Muscle of leg (tissue), 11 donors: ENCODE results near the gene NIM1K. TPM values are rescaled to one million over a fixed set of nuclear protein-coding genes. Genes with fewer than 3 reads are reported as not detected.
A peak's percentile ranks its signal among the peaks of the same experiment; 100 is the strongest.
"Not testable (repeated sequence)": the region's sequence is repeated elsewhere in the genome, so short reads cannot be mapped to it uniquely, and the experiment has no call there.

Experiments
- DNase-seq: peaks from one replicate; pipeline ENCODE4 v3.0.0; 2013
- H3K27ac ChIP-seq: one replicate; pipeline ENCODE4 v1.5.1; 2013; ENCODE audit warnings: mild to moderate bottlenecking, low read length, control low read depth
- H3K27me3 ChIP-seq: one replicate; pipeline ENCODE4 v1.6.1; 2013; ENCODE audit warnings: low read length; ENCODE audit not compliant: control insufficient read depth, insufficient read depth
- H3K36me3 ChIP-seq: one replicate; pipeline ENCODE4 v1.6.1; 2013; ENCODE audit warnings: low read length; ENCODE audit not compliant: control insufficient read depth, insufficient read depth
- H3K4me1 ChIP-seq: one replicate; pipeline ENCODE4 v1.6.1; 2013; ENCODE audit warnings: low read length; ENCODE audit not compliant: control insufficient read depth, insufficient read depth
- H3K4me3 ChIP-seq: one replicate; pipeline ENCODE4 v1.5.1; 2013; ENCODE audit warnings: low read length, control low read depth
- H3K9me3 ChIP-seq: replicated peaks from 2 replicates; pipeline ENCODE4 v1.6.1; 2013; ENCODE audit warnings: low read depth, low read length; ENCODE audit not compliant: control insufficient read depth
- WGBS: methylation state at CpG from one replicate; pipeline ENCODE4 v1.1.5; 2013; ENCODE audit warnings: missing lambda C conversion rate; ENCODE audit not compliant: insufficient coverage; 5-methylcytosine and 5-hydroxymethylcytosine counted together
- polyA plus RNA-seq, 8 donors: library from polyadenylated mRNA; unstranded; fragments of 120-200 nt; gene quantifications; one replicate each; pipeline versions ENCODE4 v1.2.1 to v1.2.3, GENCODE V29; 2013; ENCODE audit warnings: inconsistent platforms in 1 of 8, low replicate concordance in 1 of 8; ENCODE audit not compliant: insufficient read length in 8 of 8, insufficient read depth in 1 of 8
- total RNA-seq: library from RNA; stranded (reverse); fragments of 120-200 nt; gene quantifications from one replicate; pipeline ENCODE4 v1.2.4, GENCODE V29; 2013

NIM1K gene
- total and polyA plus RNA-seq, 9 donors, result 0.17 to 1.2 (median 0.34) TPM

DNA sequence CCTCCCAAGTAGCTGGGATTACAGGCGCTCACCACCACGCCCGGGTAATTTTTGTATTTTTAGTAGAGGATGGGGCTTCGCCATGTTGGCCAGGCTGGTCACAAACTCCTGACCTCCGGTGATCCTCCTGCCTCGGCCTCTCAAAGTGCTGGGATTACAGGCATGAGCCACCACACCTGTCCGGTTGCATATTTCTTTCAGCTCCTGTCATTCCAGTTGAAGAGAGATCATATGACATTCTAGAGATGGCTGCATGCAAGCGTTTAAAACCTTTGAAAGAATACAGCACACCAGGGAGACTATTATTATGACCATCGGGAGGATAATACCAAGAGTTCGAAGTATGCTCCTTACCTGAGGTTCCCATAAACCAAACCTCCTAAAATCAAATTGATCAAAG lies 9.6 kb upstream of the NIM1K start:
- no peaks in the 10 kb centered on the region for H3K9me3 ChIP-seq
- H3K27me3 ChIP-seq, result no peaks in the 10 kb centered on the region
- no peak overlapping the region for H3K27ac ChIP-seq
- 93% methylated on average over 4 of the region's 10 CpGs for WGBS
- H3K36me3 ChIP-seq, result no peaks in the 10 kb centered on the region
- H3K4me1 ChIP-seq, result no peaks in the 10 kb centered on the region
- no peak overlapping the region for H3K4me3 ChIP-seq
- no peak for DNase-seq

DNA sequence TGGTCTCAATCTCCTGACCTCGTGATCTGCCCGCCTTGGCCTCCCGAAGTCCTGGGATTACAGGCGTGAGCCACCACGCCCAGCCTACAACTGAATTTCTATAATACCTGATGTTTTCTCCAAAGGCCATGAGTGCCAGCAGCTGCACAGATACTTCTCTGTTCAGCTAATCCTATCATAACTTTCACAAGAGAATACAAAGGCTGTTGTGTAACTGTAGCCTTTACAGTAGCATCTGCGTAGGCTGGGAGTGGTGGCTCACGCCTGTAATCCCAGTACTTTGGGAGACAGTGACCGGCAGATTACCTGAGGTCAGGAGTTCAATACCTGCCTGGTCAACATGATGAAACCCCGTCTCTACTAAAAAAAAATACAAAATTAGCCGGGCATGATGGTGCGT lies 8.9 kb upstream of the NIM1K start:
- WGBS, result 98% methylated on average over 8 of the region's 11 CpGs
- not testable (repeated sequence) for H3K4me1 ChIP-seq, H3K27ac ChIP-seq, DNase-seq, H3K9me3 ChIP-seq, H3K4me3 ChIP-seq, H3K27me3 ChIP-seq, H3K36me3 ChIP-seq

DNA sequence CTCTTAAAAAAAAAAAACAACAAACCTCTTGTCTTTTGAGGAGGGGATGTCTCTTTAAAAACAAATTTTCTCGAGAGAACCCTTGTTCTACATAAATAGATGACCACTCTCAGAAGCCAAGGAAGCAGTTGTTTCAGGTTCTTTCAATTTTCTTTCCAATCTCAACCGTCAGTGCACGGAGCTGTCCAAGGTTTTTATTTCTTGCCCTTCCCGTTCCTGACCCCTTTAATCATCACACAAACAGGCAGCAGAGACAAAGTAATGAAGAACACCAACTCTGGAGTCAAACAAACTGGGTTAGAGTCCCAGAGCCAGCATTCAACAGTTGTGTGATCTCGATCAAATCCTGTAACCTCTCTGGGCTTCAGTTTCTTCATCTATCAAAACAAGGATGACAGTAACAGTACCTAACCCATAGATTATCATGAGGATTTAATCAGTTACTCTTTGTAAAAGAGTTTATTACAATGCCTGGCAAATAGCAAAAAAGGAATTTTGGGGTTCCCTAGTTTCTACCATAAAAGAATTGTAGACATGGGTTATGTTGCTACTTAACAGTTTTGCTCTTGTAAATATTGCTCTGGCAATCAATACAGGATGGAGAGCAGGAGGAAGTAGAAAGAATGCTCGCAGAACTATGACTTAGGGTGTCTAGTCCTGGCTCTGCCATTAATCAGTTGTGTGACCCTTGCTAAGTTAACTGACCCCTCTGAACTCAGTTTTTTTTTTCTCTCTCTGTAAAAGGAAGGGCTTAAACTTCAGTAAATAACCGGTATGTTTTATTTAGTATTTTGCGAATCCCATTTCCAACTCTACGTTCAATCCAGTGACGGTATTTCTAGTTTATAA lies 1.0 kb upstream of the NIM1K start:
- H3K27me3 ChIP-seq, result peaks cover 22% of the 10 kb centered on the region
- DNase-seq, result peak; percentile 67
- peaks cover 20% of the 10 kb centered on the region for H3K4me1 ChIP-seq
- no peak overlapping the region for H3K27ac ChIP-seq
- no peak overlapping the region for H3K4me3 ChIP-seq
- no peaks in the 10 kb centered on the region for H3K36me3 ChIP-seq
- WGBS, result 20% methylated on average over 2 of the region's 10 CpGs
- no peaks in the 10 kb centered on the region for H3K9me3 ChIP-seq

DNA sequence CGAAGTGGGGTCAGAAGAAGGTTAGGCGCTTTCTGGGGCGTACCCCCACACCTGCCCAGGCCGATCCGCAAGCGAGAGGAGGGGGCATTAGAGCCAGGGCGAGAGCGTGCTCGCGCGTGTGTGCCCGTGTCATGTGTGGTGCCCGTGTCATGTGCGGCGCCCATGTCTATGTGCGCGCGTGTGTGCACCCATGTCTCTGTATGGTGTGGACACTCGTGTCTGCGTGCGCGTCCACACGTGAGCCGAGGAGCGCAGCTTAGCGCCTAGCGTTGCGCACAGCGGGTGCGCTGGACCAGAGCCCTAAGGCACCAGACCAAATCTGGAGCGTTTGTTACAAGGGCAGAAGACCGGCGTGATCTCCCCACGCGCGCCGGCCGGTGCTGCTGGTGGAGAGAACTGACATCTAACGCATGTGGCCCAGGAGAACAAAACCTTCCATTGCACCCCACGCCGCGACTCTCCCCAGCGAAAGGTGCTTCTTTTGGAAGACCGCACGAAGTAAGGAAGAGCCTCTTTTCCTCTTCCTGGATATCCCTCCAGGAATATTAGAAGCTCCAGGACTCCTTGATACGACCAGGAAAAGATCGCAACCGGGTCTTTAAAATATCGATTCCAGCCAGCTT lies 644 bp downstream of the NIM1K start:
- peaks cover 20% of the 10 kb centered on the region for H3K4me1 ChIP-seq
- no peaks in the 10 kb centered on the region for H3K9me3 ChIP-seq
- H3K36me3 ChIP-seq, result no peaks in the 10 kb centered on the region
- peak; percentile 24 for DNase-seq
- under 1% methylated on average over 44 of the region's 49 CpGs for WGBS
- H3K27ac ChIP-seq, result no peak overlapping the region
- H3K27me3 ChIP-seq, result peaks cover 22% of the 10 kb centered on the region
- peak overlapping the region; percentile 45 for H3K4me3 ChIP-seq

DNA sequence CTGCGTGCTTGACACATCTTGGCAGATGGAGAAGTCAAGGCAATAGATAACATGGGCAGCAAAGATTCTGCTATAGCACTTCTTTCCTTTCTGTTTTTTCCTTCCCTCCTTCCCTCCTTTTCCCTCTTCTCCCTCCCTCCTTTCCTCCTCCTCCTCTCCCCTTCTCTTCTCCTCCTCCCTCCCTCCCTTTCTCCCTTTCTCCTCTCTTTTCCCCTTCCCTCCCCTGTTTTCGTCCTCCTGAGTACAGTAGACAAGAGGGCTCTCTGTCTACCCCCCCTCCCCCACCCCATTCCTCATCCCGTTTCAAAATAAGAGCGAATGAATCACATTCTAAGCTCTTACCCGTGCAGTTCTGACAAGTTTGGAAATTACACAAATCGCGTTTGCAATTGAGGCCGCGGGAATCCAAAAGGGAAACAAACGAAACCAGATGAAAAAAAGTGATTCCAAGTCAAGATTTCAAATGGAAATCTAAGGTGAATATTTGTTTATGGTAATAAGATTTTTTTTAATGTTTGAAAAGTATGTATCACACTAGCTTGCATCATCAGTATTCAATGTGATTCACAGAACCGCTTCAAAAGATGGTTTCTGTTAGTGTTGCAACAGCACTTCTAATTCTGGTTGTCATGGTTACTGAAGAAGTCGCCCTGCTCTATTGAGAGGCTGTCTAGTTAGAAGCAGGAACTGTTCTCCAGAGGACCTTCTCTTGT lies 1.3 kb downstream of the NIM1K start:
- 0% methylated on average over 6 of the region's 12 CpGs for WGBS
- H3K36me3 ChIP-seq, result no peaks in the 10 kb centered on the region
- no peak overlapping the region for H3K27ac ChIP-seq
- peaks cover 20% of the 10 kb centered on the region for H3K4me1 ChIP-seq
- peak; percentile 86 for DNase-seq
- no peaks in the 10 kb centered on the region for H3K9me3 ChIP-seq
- H3K4me3 ChIP-seq, result peak overlapping the region; percentile 45
- peaks cover 22% of the 10 kb centered on the region for H3K27me3 ChIP-seq

- Histone ChIP-seq H3K27ac (no peak overlapping the region), H3K9me3 (no peaks in the 10 kb centered on the region), H3K4me1 (peaks cover 20% of the 10 kb centered on the region), H3K4me3 (no peak overlapping the region), H3K27me3 (peaks cover 22% of the 10 kb centered on the region), H3K36me3 (no peaks in the 10 kb centered on the region)
- WGBS, result no CpG with 5 or more reads among the region's 6 CpGs
- DNase-seq, result no peak
Observed at GRCh38 chr5:43193894-43194265, 1.9 kb downstream of the NIM1K start.

GRCh38 chr5:43195670-43196265 lies 3.7 kb downstream of the NIM1K start:
- Histone ChIP-seq H3K27ac (no peak overlapping the region), H3K9me3 (no peaks in the 10 kb centered on the region), H3K27me3 (peaks cover 22% of the 10 kb centered on the region), H3K36me3 (no peaks in the 10 kb centered on the region), H3K4me1 (peaks cover 20% of the 10 kb centered on the region), H3K4me3 (no peak overlapping the region)
- no peak for DNase-seq
- no CpG with 5 or more reads among the region's 7 CpGs for WGBS

DNA sequence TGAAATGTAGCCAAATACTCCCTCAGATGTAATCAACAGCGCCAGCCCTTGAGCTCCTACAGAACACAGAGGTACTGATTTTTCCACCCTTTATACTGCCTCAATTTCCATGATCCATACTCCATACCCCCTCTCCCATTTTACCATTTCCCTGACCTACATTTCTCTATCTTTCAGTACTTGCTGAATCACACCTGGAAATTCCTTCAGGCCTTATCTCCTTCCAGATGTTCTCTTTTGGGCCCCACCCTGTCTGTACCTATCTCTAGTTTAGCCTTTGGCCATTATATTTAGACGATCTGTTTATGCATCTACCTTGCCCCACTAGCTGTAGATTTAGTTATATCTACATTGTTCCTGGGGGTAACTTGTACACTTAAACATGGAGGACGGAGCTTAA lies 5.5 kb downstream of the NIM1K start:
- peaks cover 11% of the 10 kb centered on the region for H3K4me1 ChIP-seq
- no peaks in the 10 kb centered on the region for H3K36me3 ChIP-seq
- DNase-seq, result no peak
- no peaks in the 10 kb centered on the region for H3K9me3 ChIP-seq
- no peak overlapping the region for H3K27ac ChIP-seq
- 50% methylated on average over 1 of the region's 3 CpGs for WGBS
- no peak overlapping the region for H3K4me3 ChIP-seq
- H3K27me3 ChIP-seq, result peaks cover 12% of the 10 kb centered on the region

GRCh38 chr5:43201442-43201841 lies 9.4 kb downstream of the NIM1K start:
- not testable (repeated sequence) for DNase-seq, H3K9me3 ChIP-seq, H3K4me3 ChIP-seq, H3K36me3 ChIP-seq, H3K27ac ChIP-seq, H3K27me3 ChIP-seq, H3K4me1 ChIP-seq
- 87% methylated on average over 4 of the region's 5 CpGs for WGBS

DNA sequence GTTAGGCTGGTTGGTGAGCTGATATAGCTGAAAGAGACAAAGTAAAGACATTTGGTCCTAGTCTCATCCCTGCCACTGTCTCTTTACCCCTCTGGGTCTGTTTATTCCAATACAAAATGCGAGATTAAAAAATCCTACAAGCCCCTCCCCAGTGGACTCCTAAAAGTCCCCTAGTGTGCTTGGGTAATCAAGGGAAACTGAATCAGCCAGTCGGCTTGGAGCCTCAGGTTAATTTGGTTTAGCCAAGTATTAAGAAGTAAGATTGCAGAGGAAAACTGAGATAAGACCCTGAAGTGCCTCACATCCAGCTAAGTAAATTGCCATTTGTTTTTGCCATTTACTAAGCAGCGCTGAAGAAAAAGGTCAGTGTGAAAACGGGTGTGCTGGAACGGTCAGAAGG lies 10.4 kb downstream of the NIM1K start:
- no peak overlapping the region for H3K27ac ChIP-seq
- no peaks in the 10 kb centered on the region for H3K36me3 ChIP-seq
- no peaks in the 10 kb centered on the region for H3K9me3 ChIP-seq
- H3K4me3 ChIP-seq, result no peak overlapping the region
- WGBS, result 47% methylated on average over 3 of the region's 5 CpGs
- H3K27me3 ChIP-seq, result no peaks in the 10 kb centered on the region
- H3K4me1 ChIP-seq, result no peaks in the 10 kb centered on the region
- no peak for DNase-seq
